HepG2 (cell line): Measurements from ENCODE around the gene KDM3B. TPM values are rescaled to one million over a fixed set of nuclear protein-coding genes. Genes with fewer than 3 reads are reported as not detected.

Experiments used
- BRF2 ChIP-seq: sonication (generic); formaldehyde crosslinking; IDR thresholded peaks from 2 replicates; pipeline ENCODE4 v1.8.1; 2022; ENCODE audit warnings: mild to moderate bottlenecking, missing genetic modification reagents
- CHD4 ChIP-seq: fragments of 200-600 bp; sonication (generic); IDR thresholded peaks from 2 replicates; pipeline ENCODE4 v1.7.0; 2017; ENCODE audit warnings: mild to moderate bottlenecking, low read length, borderline replicate concordance
- DR1 ChIP-seq: sonication (generic); formaldehyde crosslinking; IDR thresholded peaks from 2 replicates; pipeline ENCODE4 v1.8.0; 2021; ENCODE audit warnings: mild to moderate bottlenecking, missing genetic modification reagents, inconsistent platforms
- ELF1 ChIP-seq: sonication (generic); formaldehyde crosslinking; IDR thresholded peaks from 2 replicates; pipeline ENCODE4 v1.4.0; 2020; ENCODE audit warnings: missing genetic modification reagents
- ESRRA ChIP-seq: sonication (generic); formaldehyde crosslinking; IDR thresholded peaks from 2 replicates; pipeline ENCODE4 v1.5.1; 2020; ENCODE audit warnings: mild to moderate bottlenecking, low read depth, missing genetic modification reagents
- NFKBIZ ChIP-seq: IDR thresholded peaks from 2 replicates; pipeline ENCODE4 v1.6.1; 2018; ENCODE audit warnings: missing genetic modification reagents, missing compliant biosample characterization
- POLR2AphosphoS5 ChIP-seq: IDR thresholded peaks from 2 replicates; pipeline ENCODE4 v1.6.1; 2012; ENCODE audit warnings: low read depth, low read length
- TFAP4 ChIP-seq: sonication (generic); IDR thresholded peaks from 2 replicates; pipeline ENCODE4 v1.6.1; 2016; ENCODE audit warnings: low read depth, borderline replicate concordance
- ZBTB49 ChIP-seq: sonication (generic); formaldehyde crosslinking; IDR thresholded peaks from 2 replicates; pipeline ENCODE4 v1.4.0; 2020; ENCODE audit warnings: missing genetic modification reagents, borderline replicate concordance
- ZNF18 ChIP-seq: sonication (generic); formaldehyde crosslinking; IDR thresholded peaks from 2 replicates; pipeline ENCODE4 v1.8.0; 2022; ENCODE audit warnings: mild to moderate bottlenecking, missing genetic modification reagents; ENCODE audit not compliant: insufficient replicate concordance
- ZNF414 ChIP-seq: sonication (generic); formaldehyde crosslinking; IDR thresholded peaks from 2 replicates; pipeline ENCODE4 v1.5.0; 2020; ENCODE audit warnings: missing genetic modification reagents
- ZNF576 ChIP-seq: sonication (generic); formaldehyde crosslinking; IDR thresholded peaks from 2 replicates; pipeline ENCODE4 v1.4.0; 2020; ENCODE audit warnings: mild to moderate bottlenecking, missing genetic modification reagents
- ZNF614 ChIP-seq: IDR thresholded peaks from 2 replicates; pipeline ENCODE4 v1.6.1; 2018; ENCODE audit warnings: missing biosample characterization, missing genetic modification reagents, inconsistent platforms, borderline replicate concordance
- ZNF710 ChIP-seq: sonication (generic); formaldehyde crosslinking; IDR thresholded peaks from 2 replicates; pipeline ENCODE4 v1.5.0; 2020; ENCODE audit warnings: mild to moderate bottlenecking, missing genetic modification reagents, borderline replicate concordance
- ZNF878 ChIP-seq: sonication (generic); formaldehyde crosslinking; IDR thresholded peaks from 2 replicates; pipeline ENCODE4 v1.8.1; 2023; ENCODE audit warnings: mild to moderate bottlenecking, missing genetic modification reagents, moderate library complexity
- ZSCAN30 ChIP-seq: sonication (generic); formaldehyde crosslinking; IDR thresholded peaks from 2 replicates; pipeline ENCODE4 v1.5.0; 2020; ENCODE audit warnings: mild to moderate bottlenecking, missing genetic modification reagents
- polyA plus RNA-seq, 8 experiments: library from polyadenylated mRNA; depleted of rRNA in 3 of 8; stranded (reverse) in 7 of 8; unstranded in 1 of 8; fragments of >200 nt; fragmentation: Illumina TruSeq in 4 of 8; extraction: Trizol in 4 of 8; gene quantifications; 2 replicates each; pipeline versions ENCODE4 v1.2.1 to v1.2.3, GENCODE V29; 2011 to 2016; ENCODE audit warnings: low read depth in 4 of 8, missing spikeins in 1 of 8, mixed read lengths in 1 of 8; ENCODE audit not compliant: insufficient read depth in 1 of 8
- total RNA-seq, 5 experiments: library from RNA; depleted of rRNA; stranded (reverse); fragments of >200 nt; fragmentation: Illumina TruSeq; extraction: Trizol; gene quantifications; 2 replicates each; pipeline ENCODE4 v1.2.3, GENCODE V29; 2016; ENCODE audit warnings: low read depth in 1 of 5

Gene KDM3B
- total and polyA plus RNA-seq, 2 of the 13 experiments (the other 11 are each of a cell fraction or from before 2014, with no cell fraction given) = 19.7 to 34.3 TPM

GRCh38 chr5:138336952-138337684, 15.4 kb upstream of the KDM3B start (continued):
- TF ChIP-seq ZNF878 (CRISPR knock-in tag) (no peak), ZSCAN30 (CRISPR knock-in tag) (no peak), CHD4 (no peak), ZNF414 (no peak), ESRRA (CRISPR knock-in tag) (no peak; the same call in 1 of the 2 replicates), ZNF614 (CRISPR knock-in tag) (no peak), ZBTB49 (CRISPR knock-in tag) (no peak), TFAP4 (peak; percentile 30; the same call in 1 of the 2 replicates), ELF1 (peak; percentile 5; the same call in 1 of the 2 replicates), POLR2AphosphoS5 (no peak), ZNF710 (no peak), DR1 (CRISPR knock-in tag) (no peak), ZNF18 (CRISPR knock-in tag) (no peak), BRF2 (no peak), NFKBIZ (CRISPR knock-in tag) (no peak), ZNF576 (CRISPR knock-in tag) (no peak)
